ENCODE measurements around the gene CCDC70. TPM values are rescaled to one million over a fixed set of nuclear protein-coding genes. Genes with fewer than 3 reads are reported as not detected.

CCDC70 gene
- total RNA-seq (2022; extraction: Qiagen RNA extraction), result not detected in 5 replicates

DNA sequence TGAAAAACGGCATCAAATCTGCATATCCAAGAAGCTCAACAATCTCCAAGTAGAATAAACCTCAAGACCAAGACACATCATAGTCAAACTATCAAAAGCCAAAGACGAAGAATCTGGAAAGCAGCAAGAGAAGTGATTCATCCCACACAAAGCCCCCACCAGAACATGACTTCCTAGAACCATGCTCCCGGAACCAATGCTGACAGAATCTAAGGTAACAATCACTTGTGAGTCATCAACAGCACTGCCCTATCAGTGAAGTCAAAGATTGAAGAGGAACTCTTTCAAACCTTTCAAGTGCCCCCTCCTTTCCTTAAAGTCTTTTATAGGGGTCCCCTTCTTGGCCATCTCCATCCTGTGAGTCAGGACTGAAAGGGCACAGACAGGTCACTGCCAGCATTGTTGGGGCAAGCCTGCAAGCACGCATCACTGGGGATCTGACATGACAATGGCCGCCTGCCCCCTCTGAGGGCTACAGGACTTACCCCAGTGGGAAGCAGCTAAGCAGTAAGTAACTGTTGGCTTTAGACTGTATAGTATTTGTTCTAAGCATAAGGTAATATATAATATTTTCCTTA, at the start of gene CCDC70:
TSS of gene CCDC70 (plus strand) at position 247 of the 578 bp plus-strand sequence. CDS start 3,443 bp downstream, outside the sequence.

DNA sequence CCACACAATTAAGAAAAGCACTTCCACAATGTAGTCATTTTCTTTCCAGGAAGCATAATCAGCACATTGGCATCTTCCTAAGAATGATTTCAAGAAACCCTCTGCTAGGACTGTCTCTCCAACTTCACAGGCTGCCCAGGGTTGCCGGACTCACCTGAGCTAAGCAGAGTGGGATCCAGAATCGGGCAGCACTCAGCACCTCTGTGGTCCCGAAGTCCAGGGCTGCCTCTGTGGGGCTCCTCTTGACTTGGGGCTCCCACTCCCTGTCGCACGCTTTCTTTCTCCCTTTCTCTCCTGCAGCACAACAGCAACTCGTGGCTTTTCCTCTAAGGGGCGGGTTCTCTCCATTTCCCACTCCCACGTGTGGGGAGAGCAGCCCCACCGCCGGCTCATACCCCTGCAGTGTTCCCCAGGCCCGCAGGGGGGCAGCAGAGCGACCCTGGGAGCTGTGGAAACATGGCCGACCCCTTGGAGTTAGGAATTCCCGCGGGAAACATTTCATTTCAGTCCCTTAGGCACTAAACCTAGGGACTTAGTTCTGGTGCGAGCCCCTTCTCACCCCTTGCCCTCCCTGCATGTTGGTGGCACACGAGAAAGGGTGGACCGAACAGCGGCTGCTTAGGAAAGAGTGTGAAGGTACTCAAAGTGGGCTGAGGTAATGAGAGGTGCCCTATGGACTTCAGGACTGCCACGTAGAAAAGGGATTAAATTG, 16.8 kb upstream of the CCDC70 start, which contains the start of gene TMEM272:
TSS of gene TMEM272 (minus strand) at position 316 of the 712 bp plus-strand sequence. CDS start 6,647 bp downstream, outside the sequence.

Other genes with a start within 250 kb of the CCDC70 start
- gene DHRS12, start 57.8 kb upstream of the CCDC70 start, total RNA-seq (2022; extraction: Qiagen RNA extraction), result 3.9 to 5.4 TPM (median 4.3 TPM) in 5 replicates
- not detected in 5 replicates for gene TMEM272, start 16.8 kb upstream of the CCDC70 start, total RNA-seq (2022; extraction: Qiagen RNA extraction)
- 1.6 to 3.5 TPM (median 2.9 TPM) in 5 replicates for gene ATP7B, start 149.5 kb downstream of the CCDC70 start, total RNA-seq (2022; extraction: Qiagen RNA extraction)
- 6.7 to 10.1 TPM (median 8.3 TPM) in 5 replicates for gene ALG11, start 150.4 kb downstream of the CCDC70 start, total RNA-seq (2022; extraction: Qiagen RNA extraction)
- gene UTP14C, start 162.7 kb downstream of the CCDC70 start, total RNA-seq (2022; extraction: Qiagen RNA extraction), result 6.2 to 7.9 TPM (median 7.3 TPM) in 5 replicates

Data from A549 treated with dexamethasone at 1 μM for 4 hours (cell line).